Measurements from ENCODE around the gene OAS2.
"Not testable (repeated sequence)": the region's sequence is repeated elsewhere in the genome, so short reads cannot be mapped to it uniquely, and the experiment has no call there.

OAS2 gene

DNA sequence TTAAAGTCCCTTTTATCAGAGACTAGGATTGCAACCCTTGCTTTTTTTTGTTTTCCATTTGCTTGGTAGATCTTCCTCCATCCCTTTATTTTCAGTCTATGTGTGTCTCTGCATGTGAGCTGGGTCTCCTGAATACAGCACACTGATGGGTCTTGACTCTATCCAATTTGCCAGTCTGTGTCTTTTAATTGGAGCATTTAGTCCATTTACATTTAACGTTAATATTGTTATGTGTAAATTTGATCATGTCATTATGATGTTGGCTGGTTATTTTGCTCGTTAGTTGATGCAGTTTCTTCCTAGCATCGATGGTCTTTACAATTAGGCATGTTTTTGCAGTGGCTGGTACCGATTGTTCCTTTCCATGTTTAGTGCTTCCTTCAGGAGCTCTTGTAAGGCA is 21.2 kb upstream of the OAS2 start:
- not testable (repeated sequence) for DNase-seq

DNA sequence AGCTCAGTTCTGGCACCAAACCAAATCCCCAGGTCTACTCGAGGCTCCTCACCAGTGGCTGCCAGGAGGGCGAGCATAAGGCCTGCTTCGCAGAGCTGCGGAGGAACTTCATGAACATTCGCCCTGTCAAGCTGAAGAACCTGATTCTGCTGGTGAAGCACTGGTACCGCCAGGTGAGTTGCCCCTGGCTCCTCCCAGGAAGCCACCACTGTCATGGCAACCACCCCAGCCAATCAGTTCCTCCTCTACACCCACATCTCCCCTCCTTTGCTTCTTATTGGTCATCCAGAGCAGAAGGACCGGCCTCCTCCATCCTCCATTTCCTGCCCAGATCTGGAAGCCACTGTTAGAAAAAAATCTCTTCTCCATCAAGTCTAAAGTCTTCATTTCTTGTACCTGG is 17.2 kb upstream of the OAS2 start:
- DNase-seq = no peak

DNA sequence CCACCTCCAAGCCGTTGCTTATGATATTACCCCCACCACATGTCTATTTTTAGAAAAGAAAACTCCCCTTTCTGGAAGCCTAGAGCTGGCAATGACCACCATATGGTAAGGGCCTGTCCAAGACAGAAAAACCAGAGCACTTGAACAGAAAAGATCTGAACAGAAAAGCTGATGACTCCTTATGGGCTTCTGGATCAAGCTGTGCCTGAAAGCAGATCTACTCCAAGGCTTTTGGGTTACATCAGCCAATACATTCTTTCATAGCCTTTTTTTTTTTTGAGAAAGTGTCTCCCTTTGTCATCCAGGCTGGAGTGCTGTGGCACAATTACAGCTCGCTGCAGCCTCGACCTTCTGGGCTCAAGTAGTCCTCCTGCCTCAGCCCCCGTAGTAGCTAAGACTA is 16.8 kb upstream of the OAS2 start:
- DNase-seq = no peak

DNA sequence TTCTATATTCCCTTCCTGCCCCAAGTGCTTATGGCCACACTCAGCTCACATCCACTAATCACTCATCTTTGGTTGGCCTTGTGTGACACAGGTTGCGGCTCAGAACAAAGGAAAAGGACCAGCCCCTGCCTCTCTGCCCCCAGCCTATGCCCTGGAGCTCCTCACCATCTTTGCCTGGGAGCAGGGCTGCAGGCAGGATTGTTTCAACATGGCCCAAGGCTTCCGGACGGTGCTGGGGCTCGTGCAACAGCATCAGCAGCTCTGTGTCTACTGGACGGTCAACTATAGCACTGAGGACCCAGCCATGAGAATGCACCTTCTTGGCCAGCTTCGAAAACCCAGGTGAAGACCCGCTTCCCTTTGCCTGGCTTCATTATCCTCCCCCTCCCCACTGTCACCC is 15.8 kb upstream of the OAS2 start:
- DNase-seq = no peak

DNA sequence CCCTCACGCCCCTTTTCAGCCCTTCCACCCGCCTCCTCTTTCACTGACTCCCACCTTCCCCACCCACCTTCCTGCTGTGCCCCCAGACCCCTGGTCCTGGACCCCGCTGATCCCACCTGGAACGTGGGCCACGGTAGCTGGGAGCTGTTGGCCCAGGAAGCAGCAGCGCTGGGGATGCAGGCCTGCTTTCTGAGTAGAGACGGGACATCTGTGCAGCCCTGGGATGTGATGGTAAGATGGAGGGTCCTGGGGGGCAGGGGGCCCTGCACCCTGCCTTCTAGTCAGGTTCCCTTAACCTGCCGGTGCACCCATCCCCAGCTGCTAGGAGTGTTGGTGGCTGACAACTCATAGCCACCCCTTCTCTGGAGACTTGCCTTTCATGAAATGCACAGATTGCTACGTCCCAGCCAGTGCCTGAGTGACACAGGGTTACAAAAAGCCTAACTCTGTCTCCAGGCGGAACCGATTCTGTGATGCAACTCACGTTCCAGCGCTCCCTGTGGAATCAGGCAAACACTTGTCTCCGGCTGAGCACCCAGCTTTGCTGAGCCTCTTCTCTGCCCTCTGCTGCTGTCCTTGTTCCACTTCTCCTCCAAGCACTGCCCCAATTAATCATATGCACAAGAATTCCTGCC is 15.0 kb upstream of the OAS2 start:
- DNase-seq = no peak

DNA sequence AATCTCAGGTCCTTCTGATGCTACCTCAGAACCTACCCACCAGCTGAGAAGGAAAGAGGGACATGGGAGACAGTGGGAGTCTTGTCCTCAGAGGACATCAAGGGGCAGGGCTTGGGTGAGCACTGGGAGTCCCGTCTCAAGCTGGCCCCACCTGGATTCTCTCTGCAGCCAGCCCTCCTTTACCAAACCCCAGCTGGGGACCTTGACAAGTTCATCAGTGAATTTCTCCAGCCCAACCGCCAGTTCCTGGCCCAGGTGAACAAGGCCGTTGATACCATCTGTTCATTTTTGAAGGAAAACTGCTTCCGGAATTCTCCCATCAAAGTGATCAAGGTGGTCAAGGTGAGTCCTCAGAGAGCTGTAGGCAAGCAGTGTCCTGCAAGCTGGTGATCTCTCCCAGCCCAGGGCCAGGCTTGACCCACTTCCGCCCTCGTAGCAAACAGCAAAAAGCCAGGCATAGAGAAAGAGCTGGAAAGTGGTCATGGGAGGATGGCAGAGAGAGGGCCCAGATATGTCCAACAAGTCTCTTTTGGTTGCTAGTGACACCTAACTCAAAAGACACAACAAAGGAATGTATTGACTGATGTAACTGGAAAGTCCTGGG is 14.2 kb upstream of the OAS2 start:
- DNase-seq = no peak

DNA sequence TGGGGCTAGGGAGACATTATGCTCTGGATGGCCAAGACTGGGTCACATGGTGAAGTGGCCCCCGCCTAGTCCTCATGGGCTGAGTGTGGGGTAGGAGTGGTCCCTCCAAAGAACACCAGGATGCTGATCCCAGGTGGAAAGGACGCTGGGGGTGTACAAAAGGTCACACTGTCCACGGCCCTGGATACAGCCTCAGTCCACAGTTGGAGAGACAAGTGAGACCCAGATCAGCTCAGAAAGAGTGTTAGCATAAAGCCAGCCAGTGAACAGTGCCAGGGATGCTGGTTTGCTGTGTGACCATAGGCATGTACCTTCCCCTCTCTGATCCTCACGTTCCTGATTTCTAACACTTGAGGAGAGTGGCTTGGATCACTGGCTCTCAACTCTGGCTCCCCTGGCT is 13.4 kb upstream of the OAS2 start:
- no peak for DNase-seq

DNA sequence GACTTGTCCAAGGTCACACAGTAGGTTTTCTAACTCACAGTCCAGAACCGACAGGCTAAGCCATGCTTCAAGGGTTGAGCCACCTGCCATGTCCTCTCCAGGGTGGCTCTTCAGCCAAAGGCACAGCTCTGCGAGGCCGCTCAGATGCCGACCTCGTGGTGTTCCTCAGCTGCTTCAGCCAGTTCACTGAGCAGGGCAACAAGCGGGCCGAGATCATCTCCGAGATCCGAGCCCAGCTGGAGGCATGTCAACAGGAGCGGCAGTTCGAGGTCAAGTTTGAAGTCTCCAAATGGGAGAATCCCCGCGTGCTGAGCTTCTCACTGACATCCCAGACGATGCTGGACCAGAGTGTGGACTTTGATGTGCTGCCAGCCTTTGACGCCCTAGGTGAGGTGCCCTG is 12.7 kb upstream of the OAS2 start:
- DNase-seq = no peak

DNA sequence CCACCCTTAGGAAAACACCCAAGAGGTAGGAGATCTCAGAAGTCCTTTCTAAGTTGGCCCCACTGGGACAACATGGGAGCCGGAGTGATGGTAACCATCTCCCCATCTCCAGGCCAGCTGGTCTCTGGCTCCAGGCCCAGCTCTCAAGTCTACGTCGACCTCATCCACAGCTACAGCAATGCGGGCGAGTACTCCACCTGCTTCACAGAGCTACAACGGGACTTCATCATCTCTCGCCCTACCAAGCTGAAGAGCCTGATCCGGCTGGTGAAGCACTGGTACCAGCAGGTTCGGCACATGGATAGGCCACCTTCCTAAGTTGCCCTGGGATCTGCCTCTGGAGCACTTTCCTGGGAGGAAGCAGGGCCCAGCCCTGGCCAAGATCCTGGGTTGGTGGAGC is 11.0 kb upstream of the OAS2 start:
- no peak for DNase-seq

DNA sequence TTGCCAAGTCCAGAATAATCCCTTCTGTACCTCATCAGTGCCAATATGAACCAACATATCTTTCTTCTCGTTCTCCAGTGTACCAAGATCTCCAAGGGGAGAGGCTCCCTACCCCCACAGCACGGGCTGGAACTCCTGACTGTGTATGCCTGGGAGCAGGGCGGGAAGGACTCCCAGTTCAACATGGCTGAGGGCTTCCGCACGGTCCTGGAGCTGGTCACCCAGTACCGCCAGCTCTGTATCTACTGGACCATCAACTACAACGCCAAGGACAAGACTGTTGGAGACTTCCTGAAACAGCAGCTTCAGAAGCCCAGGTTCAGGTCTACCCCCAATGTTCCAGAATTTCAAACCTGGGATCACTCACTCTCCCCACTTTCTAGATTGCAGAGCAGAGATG is 10.5 kb upstream of the OAS2 start:
- no peak for DNase-seq

DNA sequence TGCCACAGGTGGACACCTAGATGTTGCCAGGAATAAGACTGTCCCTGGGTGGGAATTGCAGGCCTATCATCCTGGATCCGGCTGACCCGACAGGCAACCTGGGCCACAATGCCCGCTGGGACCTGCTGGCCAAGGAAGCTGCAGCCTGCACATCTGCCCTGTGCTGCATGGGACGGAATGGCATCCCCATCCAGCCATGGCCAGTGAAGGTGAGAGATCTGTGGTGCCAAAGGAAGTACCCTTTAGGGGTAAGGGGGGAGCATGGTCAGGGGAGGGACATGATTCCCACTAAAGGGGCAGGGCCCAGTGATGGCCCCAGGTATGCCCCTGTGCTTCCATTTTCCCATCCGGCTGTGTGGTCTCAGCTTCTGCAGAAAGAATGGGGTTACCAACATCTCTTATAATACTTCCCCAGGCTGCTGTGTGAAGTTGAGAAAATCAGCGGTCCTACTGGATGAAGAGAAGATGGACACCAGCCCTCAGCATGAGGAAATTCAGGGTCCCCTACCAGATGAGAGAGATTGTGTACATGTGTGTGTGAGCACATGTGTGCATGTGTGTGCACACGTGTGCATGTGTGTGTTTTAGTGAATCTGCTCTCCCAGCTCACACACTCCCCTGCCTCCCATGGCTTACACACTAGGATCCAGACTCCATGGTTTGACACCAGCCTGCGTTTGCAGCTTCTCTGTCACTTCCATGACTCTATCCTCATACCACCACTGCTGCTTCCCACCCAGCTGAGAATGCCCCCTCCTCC is 8.6 kb upstream of the OAS2 start:
- DNase-seq = no peak

DNA sequence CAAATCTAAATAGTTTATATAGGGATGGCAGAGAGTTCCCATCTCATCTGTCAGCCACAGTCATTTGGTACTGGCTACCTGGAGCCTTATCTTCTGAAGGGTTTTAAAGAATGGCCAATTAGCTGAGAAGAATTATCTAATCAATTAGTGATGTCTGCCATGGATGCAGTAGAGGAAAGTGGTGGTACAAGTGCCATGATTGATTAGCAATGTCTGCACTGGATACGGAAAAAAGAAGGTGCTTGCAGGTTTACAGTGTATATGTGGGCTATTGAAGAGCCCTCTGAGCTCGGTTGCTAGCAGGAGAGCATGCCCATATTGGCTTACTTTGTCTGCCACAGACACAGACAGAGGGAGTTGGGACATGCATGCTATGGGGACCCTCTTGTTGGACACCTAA is 7.9 kb upstream of the OAS2 start:
- DNase-seq = no peak

DNA sequence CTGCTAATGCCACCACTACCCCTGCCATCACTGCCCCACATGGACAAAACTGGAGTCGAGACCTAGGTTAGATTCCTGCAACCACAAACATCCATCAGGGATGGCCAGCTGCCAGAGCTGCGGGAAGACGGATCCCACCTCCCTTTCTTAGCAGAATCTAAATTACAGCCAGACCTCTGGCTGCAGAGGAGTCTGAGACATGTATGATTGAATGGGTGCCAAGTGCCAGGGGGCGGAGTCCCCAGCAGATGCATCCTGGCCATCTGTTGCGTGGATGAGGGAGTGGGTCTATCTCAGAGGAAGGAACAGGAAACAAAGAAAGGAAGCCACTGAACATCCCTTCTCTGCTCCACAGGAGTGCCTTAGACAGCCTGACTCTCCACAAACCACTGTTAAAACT is 7.1 kb upstream of the OAS2 start:
- DNase-seq = no peak

DNA sequence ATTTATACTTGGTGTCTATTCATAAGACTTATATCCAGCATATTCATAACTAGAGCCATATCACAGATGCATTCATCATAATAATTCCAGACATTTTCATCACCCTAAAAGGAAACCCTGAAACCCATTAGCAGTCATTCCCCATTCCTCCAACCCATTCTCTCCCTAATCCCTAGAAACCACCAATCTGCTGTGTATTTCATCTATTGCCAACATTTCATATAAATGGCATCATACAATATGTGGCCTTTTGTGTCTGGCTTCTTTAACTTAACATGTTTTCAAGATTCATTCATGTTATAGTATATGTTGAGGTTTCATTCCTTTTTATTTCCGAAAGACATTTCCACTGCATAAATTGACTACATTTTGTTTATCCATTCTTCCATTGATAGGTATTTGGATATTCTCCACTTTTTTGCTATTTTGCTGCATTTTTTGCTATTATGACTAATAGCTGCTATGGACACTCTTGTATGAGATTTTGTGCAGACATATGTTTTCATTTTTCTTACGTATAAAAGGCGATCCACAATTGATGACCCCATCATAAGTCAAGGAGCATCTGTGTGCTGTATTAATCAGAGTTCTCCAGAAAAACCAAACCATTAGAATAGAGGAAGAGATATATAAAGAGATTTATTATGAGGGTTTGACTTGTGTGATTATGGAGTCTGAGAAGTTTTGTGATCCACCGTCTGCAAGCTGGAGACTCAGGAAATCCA is 5.1 kb upstream of the OAS2 start:
- no peak for DNase-seq

DNA sequence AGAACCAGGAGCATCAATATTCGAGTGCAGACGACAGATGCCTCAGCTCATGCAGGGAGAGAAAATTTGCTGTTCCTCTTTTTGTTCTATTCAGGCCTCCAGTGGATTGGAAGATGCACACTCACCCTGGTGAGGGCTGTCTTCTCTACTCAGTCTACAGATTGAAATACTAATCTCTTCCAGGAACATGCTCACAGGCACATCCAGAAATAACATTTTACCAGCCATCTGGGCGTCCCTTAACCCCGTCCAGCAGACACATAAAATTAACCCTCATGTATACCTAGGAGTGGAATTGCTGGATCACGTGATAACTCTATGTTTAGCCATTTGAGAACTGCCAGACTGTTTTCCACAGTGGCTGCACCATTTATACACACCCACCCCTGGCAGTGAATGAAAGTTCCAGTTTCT is 4.5 kb upstream of the OAS2 start:
- DNase-seq = no peak

DNA sequence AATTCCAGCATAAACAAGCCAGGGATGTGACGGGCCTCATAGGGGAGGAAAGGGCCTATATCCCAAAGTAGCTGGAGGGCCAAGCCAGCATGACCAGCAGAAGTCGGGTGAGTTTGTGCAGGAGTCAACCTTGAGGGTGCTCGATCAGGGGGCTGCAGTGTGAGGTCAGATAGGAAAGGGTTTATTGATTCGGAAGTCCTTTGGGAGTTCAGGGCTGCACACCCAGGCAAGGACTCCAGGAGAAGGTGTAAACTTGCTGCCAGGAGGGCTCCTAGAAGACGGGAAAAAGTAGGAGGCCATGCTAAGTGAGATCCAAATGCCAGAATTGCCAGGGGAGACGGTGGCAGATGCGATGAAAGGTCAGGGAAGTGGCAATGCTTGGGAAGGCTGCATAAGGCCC is 3.4 kb upstream of the OAS2 start:
- no peak for DNase-seq

DNA sequence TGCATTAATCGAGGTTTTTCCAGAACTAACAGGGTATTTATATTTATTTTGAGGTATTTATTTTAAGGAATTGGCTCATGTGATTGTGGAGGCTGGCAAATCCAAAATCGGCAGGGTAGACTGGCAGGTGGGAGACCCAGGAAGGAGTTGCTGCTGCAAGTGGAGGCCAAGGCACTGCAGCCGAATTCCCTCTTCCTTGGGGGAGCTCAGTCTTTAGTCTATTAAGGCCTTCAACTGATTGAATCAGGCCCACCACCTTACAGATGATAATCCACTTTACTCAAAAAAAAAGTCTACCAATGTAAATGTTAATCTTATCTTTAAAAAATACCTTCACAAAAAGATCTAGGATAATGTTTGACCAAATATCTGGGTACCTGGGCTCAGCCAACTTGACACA is 1.2 kb upstream of the OAS2 start:
- no peak for DNase-seq

DNA sequence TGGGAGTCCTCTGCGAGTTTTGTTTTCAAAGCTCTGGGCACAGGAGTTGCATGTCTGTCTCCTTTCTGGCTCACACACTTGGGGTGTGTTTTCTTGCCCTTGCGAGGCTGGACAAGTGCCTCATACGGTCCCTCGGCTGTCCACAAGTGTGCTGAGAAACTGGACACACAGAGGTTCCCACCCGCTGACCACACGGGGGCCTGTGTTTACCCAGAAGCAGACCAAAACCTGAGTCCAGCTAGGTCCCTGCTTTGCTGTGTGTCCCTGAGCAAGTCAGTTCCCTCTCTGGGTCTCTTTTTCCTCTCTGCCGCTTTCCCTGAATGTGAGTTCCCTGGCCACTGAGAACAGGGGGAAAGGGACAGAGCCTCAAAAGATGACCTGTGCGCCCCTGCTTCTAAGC is 678 bp upstream of the OAS2 start:
- DNase-seq = no peak

DNA sequence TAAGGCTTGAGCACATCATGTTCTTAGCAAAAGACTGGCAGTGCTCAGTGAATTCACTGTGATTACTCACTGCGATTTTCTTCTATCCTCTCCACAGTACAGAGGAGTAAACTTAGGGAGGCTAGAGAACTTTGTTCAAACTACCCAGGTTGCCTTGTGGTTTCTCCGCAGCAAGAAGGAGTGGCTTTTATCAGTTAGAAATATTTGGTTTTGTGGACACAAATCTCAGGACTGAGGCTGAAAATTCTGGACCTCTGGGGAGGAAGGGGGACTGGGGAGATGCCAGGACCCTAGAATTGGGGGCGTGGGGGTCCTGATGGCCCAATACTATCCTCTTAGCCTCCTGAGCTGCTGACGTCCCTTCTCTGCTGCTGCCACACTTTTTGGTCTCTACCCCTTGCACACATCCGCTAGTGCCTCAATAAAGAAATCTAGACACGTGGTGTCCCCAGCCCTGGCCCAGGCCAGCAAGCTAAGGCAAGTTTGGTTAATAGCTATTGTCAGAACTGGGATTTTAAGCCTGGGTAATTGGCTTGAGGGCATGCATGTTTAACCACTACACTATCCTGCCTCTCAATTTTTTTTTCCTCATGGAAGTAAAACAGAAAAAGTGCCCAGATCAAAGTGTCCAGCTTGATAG is 842 bp downstream of the OAS2 start:
- DNase-seq = no peak

DNA sequence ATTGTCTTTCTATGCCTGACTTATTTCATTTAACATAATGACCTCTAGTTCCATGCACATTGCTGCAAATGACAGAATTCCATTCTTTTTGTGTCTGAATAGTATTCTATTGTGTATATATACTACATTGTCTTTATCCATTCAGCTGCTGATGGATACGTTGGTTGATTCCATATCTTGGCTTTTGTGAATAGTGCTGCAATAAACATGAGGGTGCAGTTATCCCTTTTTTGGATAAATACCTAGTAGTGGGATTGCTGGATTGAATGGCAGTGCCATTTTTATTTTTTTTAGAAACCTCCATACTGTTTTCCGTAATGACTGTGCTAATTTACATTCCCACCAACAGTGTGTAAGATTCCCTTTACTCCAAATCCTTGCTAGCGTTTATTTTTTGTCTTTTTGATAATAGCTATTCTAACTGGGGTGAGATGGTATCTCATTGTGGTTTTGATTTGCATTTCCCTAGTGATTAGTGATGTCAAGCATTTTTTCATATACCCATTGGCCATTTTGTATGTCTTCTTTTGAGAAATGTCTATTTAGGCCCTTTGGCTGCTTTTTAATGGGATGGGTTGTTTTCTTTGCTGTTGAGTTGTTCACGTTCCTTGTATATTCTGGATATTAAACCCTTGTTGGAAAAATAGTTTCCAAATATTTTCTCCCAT is 2.3 kb downstream of the OAS2 start:
- no peak for DNase-seq

DNA sequence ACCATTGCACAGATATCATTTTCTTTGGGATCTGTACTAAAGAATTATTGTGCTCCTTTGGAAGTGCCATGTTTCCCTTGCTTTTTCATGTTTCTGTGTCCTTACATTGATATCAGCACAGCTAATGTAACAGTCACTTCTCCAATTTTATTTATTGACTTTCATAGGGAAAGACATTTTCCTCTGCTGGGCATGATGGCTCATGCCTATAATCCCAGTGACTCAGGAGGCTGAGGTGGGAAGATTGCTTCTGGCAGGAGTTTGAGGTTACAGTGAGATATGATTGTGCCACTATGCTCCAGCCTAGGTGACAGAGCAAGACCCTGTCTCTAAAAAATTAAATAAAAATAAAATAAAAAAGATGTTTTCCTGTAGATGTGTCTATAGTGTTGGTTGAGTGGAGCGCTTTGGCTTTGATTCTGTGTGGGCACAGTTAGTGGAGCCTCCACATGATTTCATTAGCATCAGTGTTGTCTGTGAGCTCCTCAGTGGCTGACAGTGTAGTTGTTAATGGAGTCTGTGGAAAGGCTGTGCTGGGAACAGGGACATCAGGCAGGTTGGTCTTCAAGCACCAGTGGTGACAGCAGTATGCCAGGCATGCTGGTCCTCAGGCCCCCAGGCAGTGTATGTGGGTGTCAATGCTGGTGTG is 7.4 kb downstream of the OAS2 start:
- no peak for DNase-seq

DNA sequence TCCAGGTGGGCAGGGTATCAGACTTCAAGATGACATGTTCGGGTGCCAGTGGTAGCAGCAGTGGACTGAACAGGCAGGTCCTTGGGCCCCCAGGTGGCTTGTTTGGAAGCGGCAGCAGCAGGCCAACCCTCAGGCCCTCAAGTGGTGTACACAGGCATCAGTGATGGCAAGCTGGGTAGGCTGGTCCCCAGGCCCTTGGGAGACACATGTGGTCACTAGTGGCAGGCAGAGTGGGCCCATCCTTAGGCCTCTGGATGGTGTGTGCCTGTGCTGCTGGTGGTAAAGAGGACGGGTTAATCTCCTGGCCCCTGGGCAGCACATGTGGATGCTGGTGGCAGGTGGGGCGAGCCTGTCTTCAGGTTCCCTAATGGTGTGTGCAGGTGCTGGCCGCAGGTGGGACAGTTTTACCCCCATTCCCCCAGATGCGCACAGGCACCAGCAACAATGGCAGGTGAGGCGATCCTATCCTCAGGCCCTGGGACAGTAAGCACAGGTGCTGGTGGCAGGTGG is 8.0 kb downstream of the OAS2 start:
- DNase-seq = no peak

All from NCI-H345 (cell line).